Kidney tubule cell (primary cell): ENCODE measurements around the gene SFTPB.

ENCODE experiments used
- DNase-seq: peaks from one replicate; pipeline ENCODE4 v3.0.0-alpha.2; 2018; ENCODE audit warnings: low spot score

Gene SFTPB

DNA sequence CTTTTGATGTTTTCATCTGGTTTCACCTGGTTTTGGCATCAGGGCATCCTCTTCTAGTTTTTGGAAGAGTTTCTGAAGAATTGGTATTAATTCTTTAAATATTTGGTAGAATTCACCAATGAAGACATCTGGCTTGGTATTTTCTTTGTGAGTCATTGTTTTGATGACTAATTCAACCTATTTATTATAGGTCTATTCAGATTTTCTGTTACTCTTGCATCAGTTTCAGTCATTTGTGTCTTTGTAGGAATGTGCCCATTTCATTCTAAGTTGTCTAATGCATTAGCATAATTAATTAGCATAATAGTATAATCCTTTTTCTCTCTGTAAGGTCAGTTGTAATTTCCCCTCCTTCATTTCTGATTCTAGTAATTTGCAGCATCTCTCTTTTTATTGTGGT is 34.2 kb upstream of the SFTPB start:
- peak; percentile 54 for DNase-seq

DNA sequence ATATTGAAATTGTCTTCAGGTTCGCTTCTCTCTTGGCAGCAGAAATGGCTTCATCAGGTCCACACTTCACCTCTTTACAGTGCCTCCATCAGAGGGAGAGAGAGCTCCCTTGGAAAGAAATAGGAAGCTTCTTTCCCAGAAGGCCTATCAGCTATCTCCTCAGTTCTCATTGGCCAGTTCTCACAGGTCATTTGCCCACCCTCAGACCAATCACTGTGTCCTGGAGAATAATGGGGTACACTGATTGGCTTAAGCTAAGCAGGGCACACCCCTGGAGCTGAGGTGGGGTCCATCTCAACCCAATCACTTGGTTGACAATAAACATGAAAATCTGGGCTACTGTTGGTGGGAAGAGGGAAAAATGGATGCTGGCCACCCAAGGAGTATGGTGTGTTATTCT is 31.3 kb upstream of the SFTPB start:
- DNase-seq, result no peak

DNA sequence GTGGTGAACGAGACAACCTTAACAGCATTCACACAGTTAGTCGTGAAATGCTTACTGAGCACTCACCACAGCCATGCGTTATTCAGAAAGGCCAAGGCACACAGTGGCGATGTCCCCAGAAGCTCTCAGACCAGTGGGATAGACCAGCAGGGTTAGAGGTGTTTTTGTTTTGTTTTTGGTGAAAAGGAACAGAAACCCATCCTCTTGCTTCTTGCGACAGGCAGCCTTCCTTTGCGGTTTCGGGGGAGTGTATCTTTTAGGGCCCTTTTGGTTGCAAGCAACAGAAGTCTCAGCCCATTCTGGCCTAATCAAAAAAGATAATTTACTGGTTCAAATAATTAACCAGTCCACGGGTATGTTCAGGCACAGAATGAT is 30.9 kb upstream of the SFTPB start:
- no peak for DNase-seq

DNA sequence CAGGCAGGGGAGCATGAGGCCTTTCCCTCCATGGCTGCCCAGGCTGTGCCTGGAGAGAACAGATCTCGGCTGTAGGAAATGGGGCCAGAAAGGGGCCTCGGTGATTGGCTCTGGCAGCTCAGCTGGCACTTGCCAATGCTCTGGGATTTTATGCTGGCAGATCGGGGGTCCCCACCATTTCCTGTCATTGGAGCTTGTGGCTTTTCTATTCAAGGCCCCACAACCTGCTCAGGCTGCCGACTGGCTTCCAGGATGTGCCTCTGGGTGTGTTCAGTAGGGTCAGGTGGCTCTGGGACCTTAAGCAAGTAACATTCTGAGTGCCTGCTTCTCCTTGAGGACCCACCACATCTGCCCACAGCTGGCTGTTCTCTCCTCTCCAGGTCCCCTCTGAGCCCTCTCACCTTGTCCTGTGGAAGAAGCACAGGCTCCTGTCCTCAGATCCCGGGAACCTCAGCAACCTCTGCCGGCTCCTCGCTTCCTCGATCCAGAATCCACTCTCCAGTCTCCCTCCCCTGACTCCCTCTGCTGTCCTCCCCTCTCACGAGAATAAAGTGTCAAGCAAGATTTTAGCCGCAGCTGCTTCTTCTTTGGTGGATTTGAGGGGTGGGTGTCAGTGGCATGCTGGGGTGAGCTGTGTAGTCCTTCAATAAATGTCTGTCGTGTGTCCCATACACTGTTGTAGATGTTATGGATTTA is 30.3 kb upstream of the SFTPB start:
- no peak for DNase-seq

DNA sequence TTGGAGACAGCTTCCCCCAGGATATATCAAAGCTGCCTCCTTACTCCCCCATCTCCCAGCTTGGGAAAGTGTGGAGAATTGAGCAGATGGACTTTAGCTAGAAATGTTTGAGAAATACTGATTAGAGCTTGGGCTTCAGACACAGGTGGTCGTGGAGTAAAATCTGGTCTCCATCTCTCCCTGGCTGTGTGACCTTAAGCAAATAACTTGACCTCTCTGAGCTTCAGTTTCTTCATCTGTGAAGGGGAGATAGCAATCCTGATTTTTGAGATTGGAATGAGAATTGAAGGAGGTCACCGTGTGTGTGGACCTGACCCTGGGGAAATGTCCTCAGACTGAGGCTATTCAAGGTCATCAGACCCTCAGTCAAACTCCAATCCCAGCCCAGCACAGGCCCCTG is 29.7 kb upstream of the SFTPB start:
- DNase-seq, result no peak

DNA sequence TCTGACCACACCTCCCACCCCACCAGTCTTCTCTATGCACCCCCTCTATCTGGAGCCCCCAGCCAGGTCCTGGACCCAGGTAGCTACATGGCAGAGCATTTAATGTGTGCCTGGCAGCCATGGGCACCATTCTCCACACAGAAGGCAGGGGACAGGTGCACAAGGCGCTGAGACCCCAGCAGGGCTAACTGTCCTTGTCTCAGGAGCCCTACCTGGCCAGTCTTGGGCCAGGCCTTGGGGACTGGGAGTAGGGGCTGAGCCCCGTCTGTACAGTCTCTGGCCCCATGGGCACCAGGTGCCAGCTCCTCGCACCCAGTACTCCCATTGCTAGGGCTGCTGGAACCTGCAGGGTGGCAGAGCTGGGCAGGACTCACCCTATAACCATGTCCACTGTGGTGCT is 29.1 kb upstream of the SFTPB start:
- no peak for DNase-seq

DNA sequence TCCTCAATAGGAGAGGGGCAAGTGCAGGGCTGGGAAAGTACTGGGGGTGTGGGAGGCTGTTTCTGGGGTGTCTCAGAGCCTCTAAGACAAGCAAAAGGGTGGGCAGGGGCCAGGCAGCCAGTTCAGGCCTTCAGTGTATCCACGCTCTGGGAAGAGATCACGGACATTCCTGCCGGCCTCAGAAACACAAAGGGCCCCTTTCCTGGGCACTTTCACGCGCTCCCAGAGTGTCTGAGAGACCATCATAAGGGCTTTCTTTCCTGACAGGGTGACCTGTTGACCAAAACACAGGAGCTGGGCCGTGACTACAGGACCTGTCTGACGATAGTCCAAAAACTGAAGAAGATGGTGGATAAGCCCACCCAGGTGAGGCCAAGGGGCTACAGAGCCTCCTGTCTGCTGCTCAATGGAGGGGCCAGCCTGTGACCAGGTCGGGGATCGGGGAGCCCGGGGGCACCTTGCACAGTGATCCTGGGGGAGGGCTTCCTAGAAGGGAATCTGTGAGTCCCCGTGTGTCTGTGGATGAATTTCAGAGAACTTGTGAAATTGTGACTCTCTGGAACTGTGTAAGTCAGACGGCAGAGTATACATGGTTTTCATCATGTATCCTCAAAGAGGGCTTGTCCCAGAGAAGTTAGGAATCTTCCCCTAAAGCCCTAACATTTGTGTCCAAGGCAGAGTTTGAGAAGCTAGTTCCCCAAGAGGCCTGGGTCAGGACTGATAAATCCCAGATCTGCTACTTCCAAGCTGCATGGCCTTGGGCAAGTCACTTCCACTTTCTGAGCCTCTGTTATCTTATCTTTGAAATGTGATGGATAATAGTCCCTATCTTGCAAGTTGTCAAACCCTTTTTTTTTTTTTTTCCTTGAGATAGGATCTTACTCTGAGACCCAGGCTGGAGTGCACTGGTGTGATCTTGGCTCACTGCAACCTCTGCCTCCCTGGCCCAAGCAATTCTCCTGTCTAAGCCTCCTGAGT is 28.0 kb upstream of the SFTPB start:
- DNase-seq, result no peak

DNA sequence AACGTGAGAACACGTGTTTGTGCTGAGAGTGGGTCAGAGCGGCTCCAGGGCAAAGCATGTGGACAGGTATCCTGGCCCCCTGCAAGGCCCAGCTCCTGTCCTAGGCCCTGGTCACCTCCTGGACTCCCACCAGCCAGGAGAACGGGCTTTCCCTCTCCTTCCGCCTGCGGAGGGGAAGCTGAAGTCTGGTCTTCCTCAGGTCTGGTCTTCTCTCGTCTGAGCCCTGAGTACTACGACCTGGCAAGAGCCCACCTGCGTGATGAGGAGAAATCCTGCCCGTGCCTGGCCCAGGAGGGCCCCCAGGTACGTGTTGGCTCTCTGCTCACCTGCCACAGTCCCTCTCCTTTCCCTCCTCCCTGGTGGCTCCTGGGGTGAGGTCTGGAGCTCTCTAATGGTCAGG is 27.1 kb upstream of the SFTPB start:
- DNase-seq, result no peak

DNA sequence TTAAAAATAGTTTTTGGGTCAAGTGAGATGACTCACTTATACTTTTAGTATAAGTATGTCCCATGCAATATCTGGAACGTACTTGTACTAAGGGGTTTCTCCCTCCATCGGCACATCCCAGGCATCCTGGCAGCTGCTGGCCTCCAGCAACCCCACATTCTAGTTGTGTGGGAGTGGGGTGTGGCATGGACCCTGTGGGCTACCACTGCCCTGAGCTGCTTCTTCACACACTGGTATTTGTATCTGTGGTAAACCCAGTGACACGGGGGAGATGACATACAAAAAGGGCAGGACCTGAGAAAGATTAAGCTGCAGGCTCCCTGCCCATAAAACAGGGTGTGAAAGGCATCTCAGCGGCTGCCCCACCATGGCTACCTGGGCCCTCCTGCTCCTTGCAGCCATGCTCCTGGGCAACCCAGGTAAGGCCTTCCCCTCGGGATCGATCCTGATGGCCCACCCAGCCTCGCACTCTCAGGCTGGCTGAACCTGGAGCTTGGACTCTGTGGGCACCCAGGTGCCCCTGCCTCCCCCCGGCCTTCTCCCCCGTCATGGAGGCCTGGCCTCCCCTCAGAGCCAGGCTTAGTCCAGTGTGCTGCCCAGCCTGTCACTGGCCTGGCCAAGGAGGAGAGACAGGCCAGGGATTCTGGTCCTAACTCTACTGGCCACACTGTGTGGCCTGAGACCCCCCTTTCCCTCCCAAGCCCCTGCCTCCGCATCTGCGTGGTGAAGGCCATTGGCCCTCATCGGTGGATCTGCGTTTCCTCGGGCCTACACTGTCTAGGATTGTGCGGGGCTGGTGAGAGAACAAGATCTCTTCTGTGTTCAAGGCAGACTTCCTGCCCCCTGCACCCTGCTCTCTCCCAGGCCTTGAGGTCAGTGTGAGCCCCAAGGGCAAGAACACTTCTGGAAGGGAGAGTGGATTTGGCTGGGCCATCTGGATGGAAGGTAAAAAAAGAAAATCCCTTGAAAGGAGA is 26.3 kb upstream of the SFTPB start, which contains the start of gene GNLY:
TSS of gene GNLY (plus strand) at position 307 of the 974 bp plus-strand sequence. CDS start at position 368, 61 bp downstream.
- no peak for DNase-seq

DNA sequence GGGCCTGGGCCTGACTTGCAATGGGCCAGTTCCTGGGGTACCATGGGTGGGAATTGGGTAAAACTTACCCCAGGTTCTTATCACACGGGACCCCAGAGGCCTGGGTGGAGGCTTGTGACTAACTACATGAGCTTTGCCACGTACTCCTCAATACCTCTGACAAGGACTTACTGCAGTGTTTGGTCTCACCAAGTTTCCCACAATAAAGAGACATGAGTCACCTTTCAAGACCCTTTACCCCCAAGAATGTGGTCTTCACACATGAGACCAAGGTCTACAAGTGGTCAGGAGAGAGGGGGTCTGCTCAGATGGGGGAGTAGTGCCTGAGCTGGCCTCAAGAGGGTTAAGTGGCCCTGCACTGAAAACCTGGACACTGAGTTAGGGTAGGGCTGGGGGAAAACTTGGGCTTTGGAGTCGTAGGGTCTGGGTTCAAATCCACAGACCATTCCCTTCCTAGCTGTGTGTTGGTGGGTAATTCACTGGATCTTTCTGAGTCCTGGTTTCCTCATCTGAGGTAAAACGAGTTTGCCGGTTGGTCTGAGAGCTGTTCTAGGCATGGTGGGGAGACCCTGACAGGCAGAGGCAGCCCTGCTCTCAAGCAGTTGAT is 24.1 kb upstream of the SFTPB start:
- DNase-seq, result no peak

DNA sequence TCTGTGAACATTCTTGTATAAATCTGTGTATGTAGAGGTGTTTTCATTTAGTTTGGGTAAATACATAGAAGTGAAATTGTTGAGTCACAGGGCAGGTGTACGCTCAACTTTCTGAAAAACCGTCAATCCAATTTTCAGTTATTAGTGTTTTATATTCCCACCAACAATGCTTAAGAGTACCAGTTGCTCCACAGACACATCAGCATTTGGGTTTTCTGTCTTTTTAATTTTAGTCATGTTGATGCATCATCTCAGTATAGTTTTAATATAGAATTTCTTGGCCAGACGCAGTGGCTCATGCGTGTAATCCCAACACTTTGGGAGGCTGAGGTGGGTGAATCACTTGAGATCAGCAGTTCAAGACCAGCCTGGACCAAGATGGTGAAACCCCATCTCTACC is 22.9 kb upstream of the SFTPB start:
- DNase-seq, result no peak

DNA sequence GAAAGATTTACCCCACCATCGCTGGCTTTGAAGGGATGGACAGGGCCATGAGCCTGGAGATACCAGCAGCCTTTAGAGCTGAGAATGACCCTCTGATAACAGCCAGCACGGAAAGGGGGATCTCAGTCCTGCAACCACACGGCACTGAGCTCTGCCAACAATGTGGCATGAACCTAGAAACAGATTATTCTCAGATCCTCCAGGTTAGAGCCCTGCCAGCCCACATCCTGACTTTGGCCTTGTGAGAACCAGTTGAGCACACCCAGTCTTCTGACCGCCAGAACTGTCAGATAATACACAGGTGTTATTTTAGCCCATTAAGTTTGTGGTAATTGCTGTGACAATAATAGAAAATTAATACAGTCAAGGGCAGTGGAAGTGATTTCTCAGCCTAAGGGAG is 16.8 kb upstream of the SFTPB start:
- DNase-seq, result no peak

DNA sequence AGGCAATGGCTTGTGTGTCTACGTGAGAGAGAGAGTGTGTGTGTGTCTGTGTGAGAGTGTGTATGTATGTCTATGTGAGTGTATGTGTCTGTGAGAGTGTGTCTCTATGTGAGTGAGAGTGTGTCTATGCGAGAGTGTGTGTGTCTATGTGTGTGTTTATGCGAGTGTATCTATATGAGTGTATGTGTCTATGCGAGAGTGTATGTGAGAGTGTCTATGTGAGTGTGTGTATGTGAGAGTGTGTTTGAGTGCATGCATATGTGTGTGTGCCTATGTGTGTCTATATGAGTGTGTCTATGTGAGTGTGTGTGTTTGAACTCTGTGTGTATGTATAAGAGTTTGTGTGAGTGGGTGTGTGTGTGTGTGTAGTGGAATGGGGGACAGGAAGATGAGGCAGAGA is 16.4 kb upstream of the SFTPB start:
- DNase-seq, result no peak

DNA sequence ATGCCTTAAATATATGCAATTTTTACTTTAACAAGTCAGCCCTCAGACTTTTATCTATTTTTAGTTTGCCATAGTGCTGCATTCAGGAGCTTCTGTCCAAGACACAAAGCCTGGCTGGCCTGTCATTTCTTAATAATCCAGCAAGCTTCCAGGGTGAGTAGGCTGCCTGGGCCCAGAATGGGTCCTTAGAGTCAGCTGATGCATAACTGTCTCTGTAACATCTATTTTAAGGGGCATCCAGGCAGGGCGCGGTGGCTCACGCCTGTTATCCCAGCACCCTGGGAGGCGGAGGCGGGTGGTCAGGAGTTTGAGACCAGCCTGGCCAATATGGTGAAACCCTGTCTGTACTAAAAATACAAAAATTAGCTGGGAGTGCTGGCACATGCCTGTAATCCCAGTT is 14.4 kb upstream of the SFTPB start:
- DNase-seq, result no peak

DNA sequence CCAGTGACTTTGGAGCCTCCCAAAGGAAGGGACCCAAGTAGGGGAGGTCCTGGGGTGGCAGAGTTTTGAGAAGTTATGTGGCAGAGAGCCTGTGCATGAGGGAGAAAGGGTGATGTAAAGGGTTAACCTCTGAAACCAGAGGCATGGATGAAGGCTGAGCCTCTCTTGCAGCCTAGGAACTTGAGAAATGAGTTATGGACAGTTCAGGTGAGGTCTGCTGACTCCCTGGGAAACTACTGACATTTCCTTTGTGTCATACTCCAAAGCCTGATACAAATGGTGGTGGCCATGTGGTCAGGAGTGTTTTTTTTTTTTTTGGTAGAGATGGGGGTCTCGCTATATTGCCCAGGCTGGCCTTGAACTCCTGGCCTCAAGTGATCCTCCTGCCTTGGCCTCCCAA is 13.8 kb upstream of the SFTPB start:
- DNase-seq, result no peak

DNA sequence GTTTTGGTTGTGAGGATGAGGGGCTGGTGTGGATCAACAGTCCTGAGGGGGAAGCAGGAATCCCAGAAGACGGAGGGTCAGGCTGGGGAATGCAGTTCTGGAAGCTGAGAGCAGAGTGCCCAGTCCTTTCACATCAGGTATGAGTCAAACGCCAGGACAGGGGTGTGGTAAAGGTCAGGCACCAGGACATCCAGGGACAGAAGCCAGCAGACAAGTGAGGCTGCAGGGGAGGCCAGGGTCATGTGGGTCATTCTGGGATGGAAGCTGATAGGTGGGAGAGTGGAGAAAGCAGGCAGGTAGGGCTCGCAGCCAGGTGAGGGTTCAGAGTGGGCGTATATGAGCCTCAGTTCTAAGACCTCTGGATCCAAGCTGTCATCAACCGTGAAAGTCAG is 13.4 kb upstream of the SFTPB start:
- peak; percentile 31 for DNase-seq

DNA sequence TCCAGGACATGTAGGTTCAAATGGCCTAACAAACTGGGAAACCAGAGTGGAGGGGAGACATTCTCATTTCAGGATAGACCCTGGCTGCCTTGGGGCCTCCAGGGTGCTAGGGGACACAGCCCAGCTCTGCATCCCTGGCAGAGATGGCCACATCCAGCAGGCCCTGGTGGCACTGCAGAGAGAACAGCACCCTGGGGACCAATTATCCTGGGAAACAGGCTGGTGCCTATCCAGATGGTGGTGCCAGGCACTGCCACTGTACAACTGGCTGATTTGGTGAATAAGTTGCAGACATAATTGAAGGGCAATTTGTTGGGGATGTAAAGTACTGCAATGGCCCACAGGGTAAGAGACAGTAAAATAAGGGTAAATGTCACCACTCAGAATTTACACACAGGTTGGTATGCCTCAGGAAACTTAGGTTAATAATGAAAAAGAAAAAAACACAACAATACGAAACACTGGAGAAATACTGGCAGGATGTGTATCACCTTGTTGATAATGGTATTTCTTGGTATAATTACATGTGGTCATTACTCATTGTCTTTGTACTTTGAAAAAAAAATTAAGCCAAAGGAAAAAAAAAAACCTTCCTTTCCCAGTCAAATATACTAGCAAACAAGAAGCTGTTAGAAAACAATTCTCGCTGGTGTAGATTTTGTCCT is 12.8 kb upstream of the SFTPB start:
- peak; percentile 39 for DNase-seq

DNA sequence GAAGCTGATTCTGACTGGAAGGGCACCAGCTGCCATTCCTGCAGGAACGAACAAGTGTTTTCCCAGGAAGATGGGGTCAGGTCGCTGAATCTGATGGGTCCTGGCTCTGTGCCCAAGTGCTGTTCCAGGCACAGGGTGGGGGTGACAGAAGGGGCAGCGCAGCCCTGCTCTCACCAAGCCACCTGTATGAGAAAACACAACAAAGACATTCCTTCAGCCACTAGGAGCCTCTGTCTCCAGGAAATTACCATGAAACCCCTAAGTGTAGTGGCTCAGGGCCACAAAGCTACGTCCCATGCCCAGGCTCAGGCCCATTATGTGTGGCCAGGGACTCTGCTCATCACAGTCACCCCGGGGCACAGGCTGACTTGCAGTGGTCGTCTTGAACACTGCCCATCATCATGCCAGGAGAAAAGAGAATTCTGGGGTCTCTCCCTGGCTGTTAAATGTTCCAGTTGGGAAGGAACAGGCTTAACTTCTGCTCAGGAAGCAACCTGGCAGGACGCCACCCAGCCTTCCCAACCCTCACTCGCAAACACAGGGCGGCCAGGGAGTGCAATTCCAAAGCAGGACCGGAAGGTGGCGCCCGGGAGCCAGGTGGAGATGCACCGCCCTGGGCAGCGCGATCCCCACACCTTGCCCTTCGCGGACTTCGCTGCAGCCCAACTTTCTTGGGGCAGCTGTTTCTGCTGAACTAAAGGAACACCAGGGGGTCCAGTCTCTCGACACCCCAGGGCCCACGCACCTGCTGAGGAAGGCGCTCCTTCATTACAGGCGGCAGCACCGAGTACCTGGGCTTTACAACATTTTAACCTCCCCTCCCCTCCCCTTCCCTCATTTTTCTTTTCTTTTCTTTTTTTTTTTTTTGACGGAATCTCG is 11.0 kb upstream of the SFTPB start:
- peak; percentile 76 for DNase-seq

DNA sequence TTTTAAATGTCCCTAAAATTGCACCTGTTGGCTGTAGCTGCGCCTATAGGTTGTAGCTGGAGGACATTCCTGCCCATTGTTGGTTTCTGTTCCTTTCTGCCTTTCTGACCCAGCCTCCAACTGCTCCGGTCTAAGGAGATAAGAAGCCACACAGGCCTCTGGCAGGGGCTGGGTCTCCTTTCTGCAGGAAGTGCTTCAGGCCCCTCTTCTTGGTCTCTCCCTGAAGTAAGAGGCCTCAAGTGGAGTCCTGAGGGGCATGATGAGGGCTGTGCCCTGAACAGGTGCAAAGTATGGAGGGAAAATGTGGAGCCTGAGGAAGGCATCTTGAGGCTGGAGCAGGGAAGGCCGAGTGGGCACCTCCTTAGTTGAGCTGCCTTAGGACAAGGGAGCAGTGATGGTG is 10.4 kb upstream of the SFTPB start:
- no peak for DNase-seq

DNA sequence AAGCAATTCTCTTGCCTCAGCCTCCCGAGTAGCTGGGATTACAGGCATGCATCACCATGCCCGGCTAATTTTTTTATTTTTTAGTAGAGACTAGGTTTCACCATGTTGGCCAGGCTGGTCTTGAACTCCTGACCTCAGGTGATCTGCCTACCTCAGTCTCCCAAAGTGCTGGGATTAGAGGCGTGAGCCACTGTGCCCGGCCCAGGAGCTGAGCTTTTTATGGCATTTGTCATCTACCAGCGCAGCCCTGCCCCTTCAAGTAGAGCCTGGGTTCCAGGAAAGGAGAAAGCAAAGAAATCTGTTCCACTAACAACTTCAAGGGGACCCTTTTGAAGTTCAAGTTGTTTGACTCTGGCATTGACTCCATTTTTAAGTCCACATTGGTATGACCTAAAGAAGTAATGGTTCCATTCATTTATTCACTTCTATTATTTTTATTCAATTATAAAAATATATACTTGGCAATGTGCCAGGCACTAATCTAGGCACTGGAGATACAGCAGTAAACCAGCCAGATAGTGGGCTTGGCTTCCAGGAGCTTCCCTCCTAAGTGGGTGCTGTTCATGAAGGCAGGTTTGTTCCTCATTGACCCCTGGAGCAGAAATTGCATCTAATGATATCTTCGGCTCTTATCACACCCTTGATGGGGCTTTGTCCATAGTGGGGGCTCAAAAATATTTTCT is 8.0 kb upstream of the SFTPB start:
- DNase-seq, result no peak
